HG02623 (cell line): ENCODE measurements around the gene MON2.
"Not testable (repeated sequence)": the region's sequence is repeated elsewhere in the genome, so short reads cannot be mapped to it uniquely, and the experiment has no call there.

Experiments used
- ATAC-seq: cut with Tn5 transposase; IDR thresholded peaks from one replicate; pipeline ENCODE4 v1.9.1; 2021; ENCODE audit warnings: moderate library complexity; ENCODE audit not compliant: unreplicated experiment

The MON2 gene

DNA sequence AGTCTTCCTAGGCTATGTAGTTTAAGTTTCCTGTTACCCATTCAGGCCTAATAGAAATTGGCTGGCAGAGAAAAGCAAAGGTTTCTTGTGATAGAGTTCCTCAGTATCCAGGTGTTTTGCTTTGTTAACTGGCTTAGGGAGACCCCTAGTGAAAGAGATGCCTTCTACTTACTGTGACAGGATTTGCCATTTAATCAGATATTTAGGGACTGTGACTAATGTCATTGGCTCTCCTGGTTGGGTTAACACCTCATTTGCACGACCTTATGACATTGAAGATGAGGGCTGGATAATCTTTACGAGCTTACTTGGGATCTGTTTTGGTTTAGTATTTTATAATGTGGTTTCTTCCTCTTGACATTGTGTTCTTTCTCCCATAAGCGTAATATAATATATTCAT is 5.8 kb downstream of the MON2 start:
- ATAC-seq = no peak

DNA sequence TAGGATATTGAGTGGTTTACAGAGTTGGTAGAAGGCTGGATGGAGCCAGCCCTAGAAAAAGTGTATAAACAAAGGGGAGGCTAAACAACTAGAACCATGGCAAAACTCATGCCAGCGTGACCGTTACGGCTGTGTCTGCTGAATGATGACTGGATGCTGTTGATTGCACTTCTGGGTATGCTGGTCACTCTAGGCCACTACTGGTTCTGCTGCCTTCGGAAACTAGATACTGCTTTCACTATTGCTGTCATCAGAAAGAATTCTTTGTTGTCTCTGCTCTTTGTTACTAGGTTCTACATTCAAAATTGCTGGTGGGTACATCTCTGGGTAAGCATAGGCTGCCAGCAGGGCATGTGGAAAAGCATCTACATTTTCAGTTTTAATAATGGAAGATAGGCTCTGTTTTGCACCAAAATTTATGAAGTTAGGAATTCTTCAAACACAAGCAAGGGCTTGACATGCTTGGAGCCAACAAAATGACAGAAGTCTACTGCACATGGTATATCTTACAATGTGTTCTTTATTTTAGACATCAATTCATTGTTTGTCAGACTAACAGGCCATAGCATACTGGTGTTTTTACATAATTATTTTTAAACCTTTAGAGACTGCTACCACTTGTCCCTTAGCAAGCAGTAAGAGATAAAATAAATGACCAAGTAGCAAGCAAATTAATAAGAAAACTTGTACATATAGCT is 15.4 kb downstream of the MON2 start:
- no peak for ATAC-seq

DNA sequence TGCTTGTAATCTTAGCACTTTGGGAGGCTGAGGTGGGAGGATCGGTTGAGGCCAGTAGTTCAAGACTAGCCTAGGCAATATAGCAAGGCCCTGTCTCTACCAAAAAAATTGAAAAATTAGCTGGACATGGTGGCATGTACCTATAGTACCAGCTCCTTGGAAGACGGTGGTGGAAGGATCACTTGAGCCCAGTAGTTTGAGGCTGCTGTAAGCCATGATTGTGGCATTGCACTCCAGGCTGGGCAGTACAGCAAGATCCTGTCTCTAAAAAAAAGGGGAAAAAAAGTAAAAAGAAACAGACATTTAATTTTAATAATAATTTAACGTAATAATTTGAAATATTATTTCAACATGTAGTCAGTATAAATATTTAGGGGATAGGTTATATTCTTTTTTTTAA is 16.1 kb downstream of the MON2 start:
- no peak for ATAC-seq

DNA sequence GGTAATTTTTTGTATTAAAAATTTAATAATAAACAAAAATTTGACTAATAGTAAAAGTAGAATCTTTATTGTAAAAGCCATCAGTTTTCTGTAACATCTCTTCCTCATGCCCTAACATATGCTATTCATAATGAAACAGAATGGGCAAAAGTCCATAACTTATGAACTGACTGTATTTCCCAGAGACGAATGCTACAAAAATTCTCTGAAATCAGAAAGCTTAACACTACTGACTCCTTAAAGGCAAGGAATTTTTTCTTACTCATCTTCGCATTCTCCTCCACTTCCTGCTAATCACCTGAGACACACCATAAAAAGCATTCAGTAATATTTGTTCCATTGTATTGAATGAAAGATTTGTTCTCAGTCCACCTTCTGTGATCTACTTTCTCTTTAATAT is 17.6 kb downstream of the MON2 start:
- ATAC-seq = peak; percentile 50

DNA sequence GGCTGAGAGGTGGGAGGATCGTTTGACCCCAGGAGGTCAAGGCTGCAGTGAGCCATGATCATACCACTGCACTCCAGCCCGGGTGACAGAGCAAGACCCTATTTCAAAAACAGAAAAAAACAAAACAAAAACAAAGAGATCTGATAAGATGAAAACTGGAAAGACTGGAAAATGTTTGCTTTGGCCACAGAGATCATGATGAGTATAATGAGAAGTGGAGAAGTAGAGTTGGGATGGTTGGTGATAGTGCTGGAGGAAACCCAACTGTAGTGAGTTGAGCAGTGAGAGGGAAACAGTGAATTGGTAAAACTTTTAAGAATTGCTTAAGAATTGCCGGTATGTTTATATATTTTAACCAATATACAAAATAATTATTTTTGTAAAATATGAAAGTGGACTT is 39.2 kb downstream of the MON2 start:
- ATAC-seq = no peak

DNA sequence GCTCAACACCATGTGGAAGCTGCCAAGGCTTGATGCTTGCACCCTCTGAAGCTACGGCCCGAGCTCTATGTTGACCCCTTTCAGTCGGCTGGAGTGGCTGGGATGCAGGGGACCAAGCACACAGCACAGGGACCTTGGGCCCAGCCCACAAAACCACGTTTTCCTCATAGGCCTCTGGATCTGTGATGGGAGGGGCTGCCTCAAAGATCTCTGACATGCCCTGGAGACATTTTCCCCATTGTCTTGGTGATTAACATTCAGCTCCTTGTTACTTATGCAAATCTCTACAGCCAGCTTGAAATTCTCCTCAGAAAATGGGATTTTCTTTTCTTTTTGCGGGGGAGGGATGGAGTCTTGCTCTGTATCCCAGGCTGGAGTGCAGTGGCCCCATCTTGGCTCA is 46.3 kb downstream of the MON2 start:
- no peak for ATAC-seq

DNA sequence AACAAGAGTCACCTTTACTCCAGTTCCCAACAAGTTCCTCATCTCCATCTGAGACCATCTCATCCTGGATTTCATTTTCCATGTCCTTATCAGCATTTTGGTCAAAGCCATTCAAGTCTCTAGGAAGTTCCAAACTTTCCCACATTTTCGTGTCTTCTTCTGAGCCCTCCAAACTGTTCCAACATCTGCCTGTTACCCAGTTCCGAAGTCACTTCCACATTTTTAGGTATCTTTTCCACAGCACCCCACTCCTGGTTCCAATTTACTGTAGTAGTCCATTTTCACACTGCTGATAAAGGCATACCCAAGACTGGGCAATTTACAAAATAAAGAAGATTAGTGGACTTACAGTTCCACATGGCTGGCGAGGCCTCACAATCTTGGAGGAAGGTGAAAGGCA is 47.5 kb downstream of the MON2 start:
- ATAC-seq = not testable (repeated sequence)

DNA sequence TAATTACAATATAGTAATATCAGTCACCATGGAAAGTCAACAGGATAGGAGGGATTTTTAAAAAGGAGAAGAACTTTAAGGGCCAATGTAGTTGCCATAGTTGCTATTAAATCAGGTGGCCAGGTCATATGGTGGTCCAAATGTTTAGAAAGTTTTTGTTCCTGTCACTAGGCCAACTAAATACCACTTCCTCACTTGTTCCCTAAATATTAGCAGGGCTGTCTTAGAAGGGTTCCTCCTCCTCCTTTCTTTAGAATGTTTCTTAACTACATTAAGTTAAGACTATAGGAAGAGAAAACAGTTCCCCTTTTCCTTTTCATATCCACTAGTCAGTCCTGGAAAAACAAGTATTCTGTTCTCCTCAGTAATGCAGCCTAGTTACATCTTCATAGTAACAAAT is 50.3 kb downstream of the MON2 start:
- no peak for ATAC-seq

DNA sequence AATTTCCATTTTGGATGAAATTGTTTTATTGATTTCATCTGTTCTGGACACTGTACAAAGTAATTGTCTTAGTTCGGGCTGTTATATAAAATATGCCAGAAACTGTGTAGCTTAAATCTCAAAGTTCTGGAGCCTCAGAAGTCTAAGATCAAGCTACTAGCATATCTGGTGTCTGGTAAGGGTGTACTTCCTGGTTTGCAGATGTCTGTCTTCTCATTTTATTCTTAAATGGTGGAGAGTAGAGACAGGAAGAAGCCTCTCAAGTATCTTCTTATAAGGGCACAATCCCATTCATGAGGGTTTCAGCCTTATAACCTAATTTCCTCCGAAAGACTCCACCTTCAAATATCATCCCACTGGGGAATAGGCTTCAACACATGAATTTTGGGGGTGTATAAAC is 51.3 kb downstream of the MON2 start:
- ATAC-seq = no peak

DNA sequence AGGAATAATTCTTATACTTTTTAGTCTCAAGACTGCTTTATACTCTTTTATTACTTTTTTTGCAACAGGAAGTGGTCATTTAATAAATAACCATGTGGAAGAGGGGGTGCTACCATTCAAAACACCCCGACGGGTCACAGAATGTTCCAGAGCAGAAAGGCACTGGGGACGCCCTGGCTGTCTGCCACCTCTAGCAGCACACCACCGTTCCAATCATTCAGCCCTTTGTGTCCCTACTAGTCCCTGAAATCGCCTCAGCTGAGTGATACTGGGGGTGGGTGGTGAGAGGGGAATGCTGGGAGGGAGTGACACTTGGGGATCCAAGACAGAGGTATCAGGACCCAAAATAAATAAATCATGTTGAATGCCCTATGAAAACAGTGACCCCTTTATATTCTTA is 52.4 kb downstream of the MON2 start:
- ATAC-seq = no peak

DNA sequence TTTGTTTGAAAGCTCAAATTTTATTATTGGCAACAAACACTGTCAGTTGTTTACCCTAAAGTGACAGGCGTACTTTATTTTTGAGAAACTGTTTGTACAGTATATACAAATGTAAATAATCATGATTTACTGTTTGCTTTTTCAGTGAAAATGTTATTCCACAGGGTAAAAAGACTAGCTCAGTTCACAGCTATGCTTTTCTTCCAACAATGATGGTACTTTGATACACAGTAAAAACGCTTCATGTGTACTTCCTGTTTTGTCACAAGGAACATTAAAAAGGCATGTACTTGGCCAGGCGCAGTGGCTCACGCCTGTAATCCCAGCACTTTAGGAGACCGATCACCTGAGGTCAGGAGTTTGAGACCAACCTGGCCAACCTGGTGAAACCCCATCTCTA is 53.7 kb downstream of the MON2 start:
- no peak for ATAC-seq

DNA sequence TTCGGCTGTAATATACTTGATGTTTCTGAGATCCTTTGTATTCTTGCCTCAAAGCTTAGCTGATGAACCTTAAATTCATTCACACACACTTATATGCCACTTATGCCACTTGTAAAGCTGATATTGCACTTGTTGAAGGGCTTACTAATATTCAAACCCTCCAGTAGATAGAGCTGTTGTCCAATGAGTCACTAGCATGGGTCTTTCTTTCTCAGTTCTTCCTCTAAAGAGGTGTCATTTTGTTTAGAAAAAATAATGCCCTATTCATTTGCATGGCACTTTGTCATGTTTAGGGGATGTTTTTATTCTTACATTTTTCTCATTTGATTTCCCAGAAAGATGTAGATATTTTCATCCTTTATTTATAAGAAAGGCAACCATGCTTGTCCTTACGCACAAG is 56.4 kb downstream of the MON2 start:
- peak; percentile 63 for ATAC-seq

DNA sequence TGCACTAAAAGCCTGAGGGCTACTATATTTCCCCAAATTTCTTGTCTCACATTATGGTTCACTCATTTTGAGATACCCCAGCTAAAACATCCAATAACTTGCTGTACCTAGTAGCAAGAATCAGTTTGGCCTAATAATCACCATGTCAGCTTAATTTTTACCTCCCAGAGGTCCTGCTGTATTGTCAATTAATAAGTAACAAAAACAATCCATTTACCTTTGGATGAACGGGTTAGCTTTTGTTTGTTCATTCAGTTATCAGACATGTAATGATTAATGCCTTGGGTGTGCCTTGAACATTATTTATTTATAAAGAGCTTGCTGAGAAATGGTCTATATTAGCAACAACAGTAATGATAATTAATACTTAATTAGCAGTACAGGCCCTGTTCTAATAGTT is 57.0 kb downstream of the MON2 start:
- no peak for ATAC-seq

DNA sequence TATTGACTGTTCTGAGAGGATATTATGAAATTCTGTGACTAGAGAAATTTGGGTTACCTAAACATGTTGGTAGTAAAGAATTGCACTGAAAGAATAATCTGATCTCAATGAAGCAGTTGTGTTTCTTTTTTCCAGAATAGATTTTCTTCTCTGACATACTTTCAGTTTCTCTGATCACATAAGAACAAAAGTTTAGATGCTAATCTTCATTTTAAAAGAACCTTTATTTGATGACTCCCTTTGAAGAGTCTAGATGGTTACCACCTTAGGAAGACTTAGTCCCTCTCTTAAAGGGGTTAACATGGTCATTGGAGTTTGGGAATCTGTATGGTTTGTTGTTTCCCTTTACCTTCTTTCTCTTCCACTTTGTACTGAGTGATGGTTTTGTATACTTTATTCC is 58.6 kb downstream of the MON2 start:
- no peak for ATAC-seq

DNA sequence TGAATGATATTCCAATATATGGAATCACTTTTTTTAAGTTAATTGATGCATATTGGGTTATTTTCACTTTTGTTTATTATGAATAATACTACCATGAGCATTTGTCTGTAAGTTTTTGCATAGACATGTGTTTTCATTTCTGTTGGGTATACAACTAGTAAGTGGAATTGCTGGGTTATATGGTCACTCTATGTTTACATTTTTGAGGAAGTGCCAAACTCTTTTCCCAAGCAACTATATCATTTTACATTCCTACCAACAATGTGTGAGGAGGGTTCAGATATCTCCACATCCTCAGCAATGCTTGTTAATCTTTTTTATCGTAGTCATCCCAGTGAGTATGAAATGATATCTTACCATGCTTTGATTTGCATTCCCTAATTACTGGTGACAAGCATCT is 64.0 kb downstream of the MON2 start:
- ATAC-seq = no peak

DNA sequence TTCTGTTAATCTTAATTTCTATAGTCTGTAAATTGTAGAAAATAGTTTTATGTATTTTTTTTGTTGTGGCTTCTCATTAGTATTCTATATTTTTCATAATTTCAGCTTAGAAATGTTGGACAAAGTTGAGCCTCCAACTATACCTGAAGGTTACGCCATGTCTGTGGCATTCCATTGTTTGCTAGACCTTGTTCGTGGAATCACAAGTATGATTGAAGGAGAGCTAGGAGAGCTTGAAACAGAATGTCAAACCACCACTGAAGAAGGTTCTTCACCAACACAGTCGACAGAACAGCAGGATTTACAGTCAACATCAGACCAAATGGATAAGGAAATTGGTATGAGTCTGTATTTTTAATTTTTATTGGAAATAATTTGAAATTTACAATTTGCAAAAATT is 65.7 kb downstream of the MON2 start:
- no peak for ATAC-seq

DNA sequence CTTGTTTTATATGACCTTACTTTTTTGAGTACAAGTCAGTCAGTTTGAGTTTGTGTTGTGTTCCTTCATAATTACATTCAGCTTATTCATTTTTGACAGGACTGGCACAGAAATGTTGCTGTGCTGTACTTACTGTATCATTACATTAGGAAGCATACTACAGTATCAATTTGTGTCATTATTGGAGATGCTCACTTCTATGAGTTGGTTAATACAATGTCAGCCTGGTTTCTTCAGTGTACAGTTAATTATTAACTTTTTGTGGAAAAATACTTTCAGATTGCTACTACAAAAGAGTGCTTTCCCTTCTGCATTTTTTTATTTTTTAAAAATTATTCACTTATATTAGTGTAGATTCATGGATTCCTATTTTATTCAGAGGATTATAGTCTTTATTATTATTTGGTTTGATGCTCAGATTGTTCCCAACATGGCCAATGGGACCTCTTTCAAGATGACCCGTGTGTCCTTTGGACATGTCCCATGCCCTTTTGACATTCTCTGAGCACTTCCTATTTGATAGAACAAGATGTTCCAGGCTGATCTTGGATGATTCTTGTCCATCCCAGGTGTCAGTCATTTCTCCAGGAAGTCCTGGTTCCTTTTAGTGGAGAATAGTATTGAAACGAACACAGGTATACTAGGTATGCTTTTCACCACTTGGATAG is 66.6 kb downstream of the MON2 start:
- peak; percentile 43 for ATAC-seq

DNA sequence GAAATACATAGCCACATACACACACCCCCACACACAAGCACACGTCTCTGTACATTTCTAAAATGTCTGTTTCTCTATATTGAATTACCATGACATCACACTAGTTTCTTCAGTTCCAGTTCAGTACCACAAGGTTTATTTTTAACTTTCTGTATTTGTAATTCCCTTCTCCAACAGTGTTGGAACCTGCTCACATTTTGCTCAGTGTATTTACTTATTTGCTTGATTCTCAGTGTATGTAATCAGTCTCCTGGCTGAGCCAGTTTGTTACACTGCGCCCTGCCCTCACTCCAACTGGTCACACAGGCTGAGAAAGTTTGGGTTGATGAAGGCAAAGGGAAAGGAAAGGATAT is 67.1 kb downstream of the MON2 start:
- ATAC-seq = peak; percentile 45

DNA sequence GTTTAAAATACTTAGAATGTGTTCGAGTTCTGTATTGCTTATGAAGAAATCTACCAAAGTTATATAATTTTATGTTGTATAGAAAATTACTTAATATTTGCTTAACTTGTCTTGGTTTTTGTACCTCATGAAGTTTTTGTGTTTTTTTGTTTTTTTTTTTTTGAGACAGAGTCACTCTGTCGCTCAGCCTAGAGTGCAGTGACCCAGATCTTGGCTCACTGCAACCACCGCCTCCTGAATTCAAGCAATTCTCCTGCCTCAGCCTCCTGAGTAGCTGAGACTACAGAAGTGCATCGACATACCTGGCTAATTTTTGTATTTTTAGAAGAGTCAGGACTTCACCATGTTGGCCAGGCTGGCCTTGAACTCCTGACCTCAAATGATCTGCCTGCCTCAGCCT is 69.9 kb downstream of the MON2 start:
- ATAC-seq = no peak

DNA sequence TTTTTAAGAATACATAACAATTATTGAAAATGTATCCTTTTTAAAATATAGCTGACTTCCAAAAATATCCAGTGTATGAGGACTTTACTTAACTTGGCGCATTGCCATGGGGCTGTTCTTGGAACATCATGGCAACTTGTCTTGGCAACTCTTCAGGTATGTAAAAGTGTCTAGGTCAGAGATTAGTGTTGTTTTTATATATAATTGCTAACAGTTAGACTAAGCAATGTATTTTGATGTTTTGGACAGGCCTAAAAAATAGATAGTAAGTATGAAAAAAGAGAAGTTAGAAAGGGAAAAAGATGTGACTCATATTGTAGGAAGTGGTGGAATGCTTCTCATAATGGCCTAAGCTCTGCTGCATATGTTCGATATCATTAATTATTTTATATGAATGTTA is 70.9 kb downstream of the MON2 start:
- no peak for ATAC-seq

DNA sequence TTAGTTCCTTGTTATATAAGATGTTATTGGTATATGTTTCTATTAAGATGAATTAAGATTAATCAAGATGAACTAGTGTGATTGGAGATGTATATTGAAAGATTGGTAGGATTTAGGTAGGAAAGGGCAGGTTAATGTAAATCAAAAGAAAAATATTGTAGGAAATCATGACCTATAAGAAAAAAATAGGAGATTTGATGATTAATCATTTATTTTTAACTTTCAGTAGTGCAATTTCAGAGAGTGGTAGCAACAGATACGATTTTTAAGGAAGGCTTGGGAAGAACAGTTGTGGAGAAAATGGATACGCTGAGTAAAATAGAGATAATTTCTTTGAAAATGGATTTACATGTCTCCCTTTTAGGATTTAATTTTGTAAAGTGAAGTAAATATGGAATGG is 73.7 kb downstream of the MON2 start:
- ATAC-seq = no peak

DNA sequence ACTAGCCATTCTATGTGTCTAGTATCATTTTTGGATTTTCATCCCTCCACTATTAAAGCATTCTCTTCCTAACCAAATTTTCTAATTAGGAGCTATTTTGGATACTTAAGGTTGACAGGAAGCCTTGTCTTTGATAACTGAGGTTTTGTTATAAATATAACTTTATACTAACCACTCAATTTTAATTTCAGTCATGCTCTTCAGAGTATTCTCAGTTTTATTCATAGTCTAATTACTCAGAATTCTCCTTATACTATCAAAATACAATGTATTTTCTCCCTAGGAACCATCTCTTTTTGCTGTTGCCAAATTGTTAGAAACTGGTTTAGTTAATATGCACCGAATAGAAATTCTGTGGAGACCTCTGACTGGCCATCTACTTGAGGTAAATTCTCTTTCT is 76.2 kb downstream of the MON2 start:
- no peak for ATAC-seq

DNA sequence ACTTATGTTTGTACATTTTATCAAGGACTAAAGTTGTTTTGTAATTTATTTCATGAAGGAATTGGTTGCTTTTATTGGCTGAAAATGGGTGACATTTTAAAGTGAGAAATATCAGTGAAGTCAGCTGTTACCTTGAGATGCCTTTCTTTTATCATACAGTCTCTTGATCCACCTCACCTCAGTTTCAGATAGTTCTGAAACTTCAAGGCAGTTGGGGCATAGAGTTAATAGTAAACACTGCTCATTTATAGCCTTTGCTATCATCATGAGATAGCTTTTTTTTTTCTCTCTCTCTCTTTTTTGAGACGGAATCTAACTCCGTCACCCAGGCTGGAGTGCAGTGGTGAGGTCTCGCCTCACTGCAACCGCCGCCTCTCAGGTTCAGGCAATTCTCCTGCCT is 76.7 kb downstream of the MON2 start:
- no peak for ATAC-seq
